Stimulated activated naive CD8-positive, alpha-beta T cell treated with anti-CD3 and anti-CD28 coated beads, Interleukin-15, amount 100 ng/mL, for 72 hours (primary cell): ENCODE measurements around the gene GPR15LG.
"Not testable (repeated sequence)": the region's sequence is repeated elsewhere in the genome, so short reads cannot be mapped to it uniquely, and the experiment has no call there.

Source experiments
- ATAC-seq: fragments of 150-1000 bp; cut with Tn5 transposase; 2 replicates; pipeline ENCODE4 v1.10.0; 2021; ENCODE audit warnings: mild to moderate bottlenecking, moderate library complexity
- DNase-seq, 2 donors: peaks; one replicate each; pipeline ENCODE4 v3.0.0; 2021 to 2022
- H3K27ac Mint-ChIP-seq, 2 donors: one replicate each; pipeline ENCODE4 v1.8.0; 2022; ENCODE audit warnings: mild to moderate bottlenecking in 2 of 2, mixed read lengths in 2 of 2, moderate library complexity in 2 of 2
- H3K27me3 Mint-ChIP-seq: one replicate; pipeline ENCODE4 v1.8.0; 2022; ENCODE audit warnings: mixed read lengths
- H3K4me1 Mint-ChIP-seq: one replicate; pipeline ENCODE4 v1.8.0; 2022; ENCODE audit warnings: mild to moderate bottlenecking, mixed read lengths
- H3K4me3 Mint-ChIP-seq, 2 donors: one replicate each; pipeline ENCODE4 v1.8.0; 2022; ENCODE audit warnings: mild to moderate bottlenecking in 2 of 2, mixed read lengths in 2 of 2, moderate library complexity in 1 of 2
- H3K9me3 Mint-ChIP-seq, 2 donors: one replicate each; pipeline ENCODE4 v1.8.0; 2022; ENCODE audit warnings: mixed read lengths in 2 of 2

The GPR15LG gene

DNA sequence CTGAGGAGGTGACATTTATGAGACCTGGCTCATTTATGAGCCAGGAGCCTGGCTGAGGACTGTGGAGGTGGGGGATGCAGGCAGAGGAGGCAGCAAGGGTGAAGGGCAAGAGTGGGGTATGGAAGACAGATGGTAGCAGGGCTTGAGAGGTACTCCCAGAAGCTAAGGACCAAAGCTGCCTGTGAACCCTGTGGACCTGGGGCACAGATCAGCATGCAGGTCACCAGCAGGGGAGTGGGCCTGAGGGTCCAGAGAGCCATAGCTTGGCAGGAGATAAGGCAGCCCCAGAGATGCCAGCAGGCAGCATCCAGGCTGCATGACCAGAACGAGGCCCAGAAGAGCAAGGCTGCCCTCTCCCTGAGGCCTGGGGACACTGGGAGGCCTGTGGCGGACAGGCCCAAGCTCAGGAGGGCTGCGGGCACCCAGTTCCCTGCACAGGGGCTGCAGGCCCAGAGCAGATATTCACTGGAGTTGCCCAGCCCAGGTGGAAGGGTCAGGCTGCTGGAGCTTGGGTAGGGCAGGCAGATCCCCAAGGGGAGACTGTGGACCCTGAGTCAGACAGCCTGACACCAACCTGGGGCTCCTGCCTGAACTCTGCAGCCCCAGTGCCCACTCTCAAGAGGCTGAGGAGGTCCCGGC, 3.4 kb downstream of the GPR15LG start:
- H3K4me1 Mint-ChIP-seq = no peaks in the 10 kb centered on the region
- H3K4me3 Mint-ChIP-seq = peak overlapping the region in 1 of 2 donors; percentile 9
- H3K27ac Mint-ChIP-seq = peak overlapping the region; percentile 78 to 86
- H3K27me3 Mint-ChIP-seq = no peaks in the 10 kb centered on the region
- DNase-seq (no peak), ATAC-seq (peak; percentile 24)
- no peaks in the 10 kb centered on the region for H3K9me3 Mint-ChIP-seq

DNA sequence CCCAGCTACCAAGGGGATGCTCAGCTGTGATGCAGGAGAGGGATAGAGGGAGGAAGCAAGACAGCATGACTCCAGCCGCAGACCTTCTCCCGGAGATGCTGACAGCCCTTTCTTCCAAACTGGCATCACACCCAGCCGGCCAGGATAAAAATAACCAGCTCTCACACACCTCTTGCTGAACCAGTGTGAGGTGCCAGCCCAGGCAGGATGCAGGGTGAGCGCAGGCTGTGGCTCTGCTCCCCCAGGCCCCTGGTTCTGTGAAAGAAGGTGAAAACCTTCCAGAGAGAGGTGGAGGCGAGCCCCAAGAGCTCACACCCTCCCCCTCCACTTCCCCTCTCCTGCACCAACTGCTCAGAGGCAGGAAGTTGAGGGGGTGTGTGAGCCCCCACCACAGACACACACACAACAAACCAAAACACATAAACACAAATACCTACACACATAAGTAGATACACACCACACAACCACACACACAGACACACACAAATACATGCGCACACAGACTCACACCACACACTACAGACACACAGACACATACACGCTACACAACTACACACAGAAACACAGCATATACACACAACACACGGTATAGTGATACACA, 4.0 kb downstream of the GPR15LG start:
- DNase-seq (peak; percentile 34 to 40), ATAC-seq (peak; percentile 88)
- H3K4me3 Mint-ChIP-seq = no peak overlapping the region
- no peak overlapping the region for H3K27ac Mint-ChIP-seq
- no peaks in the 10 kb centered on the region for H3K9me3 Mint-ChIP-seq
- no peaks in the 10 kb centered on the region for H3K27me3 Mint-ChIP-seq
- H3K4me1 Mint-ChIP-seq = no peaks in the 10 kb centered on the region

DNA sequence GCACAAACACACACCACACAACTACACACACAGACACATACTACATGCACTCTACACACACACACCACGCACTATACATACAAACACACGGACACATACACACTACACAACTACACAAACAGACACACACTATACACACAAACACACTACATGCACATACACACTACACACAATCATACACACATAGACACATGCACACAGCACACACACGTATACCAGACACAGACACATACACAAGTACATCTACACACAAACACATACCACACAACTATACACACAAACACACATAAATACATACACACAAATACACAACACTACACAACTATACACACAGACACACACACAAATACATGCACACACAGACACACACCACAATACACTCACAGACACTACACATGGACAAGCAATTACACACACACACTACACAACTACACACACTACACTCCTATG, 4.6 kb downstream of the GPR15LG start:
- Mint-ChIP-seq H3K27ac (no peak overlapping the region), H3K27me3 (no peaks in the 10 kb centered on the region), H3K9me3 (no peaks in the 10 kb centered on the region), H3K4me3 (no peak overlapping the region), H3K4me1 (no peaks in the 10 kb centered on the region)
- ATAC-seq = no peak
- DNase-seq = no peak

DNA sequence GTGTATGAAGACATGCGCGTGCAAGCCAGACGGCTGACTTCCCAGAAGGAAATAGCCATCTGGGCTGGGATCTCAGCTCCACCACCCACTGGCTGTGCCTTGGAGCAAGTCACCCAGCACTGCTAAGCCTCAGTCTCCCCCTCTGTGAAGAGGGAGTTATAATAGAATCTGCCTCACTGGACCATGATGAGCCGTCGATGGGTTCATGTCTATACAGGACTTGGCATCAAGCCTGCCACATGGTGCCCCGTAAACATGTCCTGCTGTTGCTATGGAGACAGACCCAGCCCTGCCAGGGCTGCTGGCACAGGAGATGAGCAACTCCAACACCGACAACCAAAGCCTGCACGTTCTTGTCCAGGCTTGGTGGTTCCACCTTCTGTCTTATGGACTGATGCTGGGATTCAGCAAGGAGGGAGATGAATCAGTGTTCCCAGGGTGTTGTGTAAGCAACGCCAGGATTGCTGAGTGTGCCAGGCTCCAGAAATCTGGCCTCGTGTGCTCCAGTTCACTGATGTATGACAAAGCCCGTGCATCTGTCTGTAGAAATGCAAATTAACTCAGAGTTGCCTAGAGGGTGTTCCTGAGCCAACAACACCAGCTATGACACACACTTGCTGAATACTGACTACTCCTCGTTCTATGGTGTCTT, 5.6 kb downstream of the GPR15LG start:
- DNase-seq = no peak
- H3K27ac Mint-ChIP-seq = no peak overlapping the region
- ATAC-seq = peak; percentile 44
- H3K4me1 Mint-ChIP-seq = no peaks in the 10 kb centered on the region
- no peaks in the 10 kb centered on the region for H3K9me3 Mint-ChIP-seq
- H3K4me3 Mint-ChIP-seq = no peak overlapping the region
- H3K27me3 Mint-ChIP-seq = no peaks in the 10 kb centered on the region

DNA sequence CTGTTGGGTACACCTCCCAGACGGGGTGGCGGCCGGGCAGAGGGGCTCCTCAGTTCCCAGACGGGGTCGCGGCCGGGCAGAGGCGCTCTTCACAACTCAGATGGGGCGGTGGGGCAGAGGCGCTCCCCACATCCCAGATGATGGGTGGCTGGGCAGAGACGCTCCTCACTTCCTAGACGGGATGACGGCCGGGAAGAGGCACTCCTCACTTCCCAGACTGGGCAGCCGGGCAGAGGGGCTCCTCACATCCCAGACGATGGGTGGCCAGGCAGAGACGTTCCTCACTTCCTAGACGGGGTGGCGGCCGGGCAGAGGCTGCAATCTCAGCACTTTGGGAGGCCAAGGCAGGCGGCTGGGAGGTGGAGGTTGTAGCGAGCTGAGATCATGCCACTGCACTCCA, 6.8 kb downstream of the GPR15LG start:
- not testable (repeated sequence) for H3K4me1 Mint-ChIP-seq, H3K27ac Mint-ChIP-seq, H3K9me3 Mint-ChIP-seq, DNase-seq, ATAC-seq, H3K4me3 Mint-ChIP-seq, H3K27me3 Mint-ChIP-seq

DNA sequence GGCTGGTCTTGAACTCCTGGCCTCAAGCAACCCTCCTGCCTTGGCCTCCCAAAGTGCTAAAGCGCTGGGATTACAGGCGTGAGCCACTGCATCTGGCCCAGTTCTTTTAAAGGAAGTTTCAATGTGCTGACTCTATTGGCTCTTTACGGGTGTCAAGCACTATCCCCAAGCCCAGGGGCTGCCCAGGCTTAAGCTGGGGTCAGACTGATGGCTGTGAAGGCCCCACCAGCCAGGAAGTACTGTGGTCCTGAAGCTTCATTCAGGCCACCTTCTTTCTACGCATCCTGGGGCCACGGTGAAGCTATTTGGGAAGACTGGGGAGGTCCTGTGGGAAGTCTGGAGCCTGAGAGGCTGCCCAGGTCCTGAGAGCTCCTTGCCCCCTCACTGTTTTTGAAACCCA, 8.0 kb downstream of the GPR15LG start:
- Mint-ChIP-seq H3K4me1 (peaks cover 5% of the 10 kb centered on the region), H3K27ac (no peak overlapping the region), H3K27me3 (no peaks in the 10 kb centered on the region), H3K9me3 (no peaks in the 10 kb centered on the region), H3K4me3 (no peak overlapping the region)
- DNase-seq (no peak), ATAC-seq (no peak)

DNA sequence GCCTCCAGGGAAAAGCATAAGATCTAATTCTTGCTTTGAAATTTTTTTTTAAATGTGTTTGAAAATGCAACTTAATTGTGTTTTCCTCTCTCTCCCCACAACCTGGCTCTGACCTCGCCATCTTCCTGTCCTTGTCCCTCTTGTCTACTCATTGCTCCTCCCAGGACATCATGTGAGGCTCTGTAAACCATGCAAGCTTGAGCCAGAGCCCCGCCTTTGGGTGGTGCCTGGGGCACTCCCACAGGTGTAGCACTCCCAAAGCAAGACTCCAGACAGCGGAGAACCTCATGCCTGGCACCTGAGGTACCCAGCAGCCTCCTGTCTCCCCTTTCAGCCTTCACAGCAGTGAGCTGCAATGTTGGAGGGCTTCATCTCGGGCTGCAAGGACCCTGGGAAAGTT, 10.9 kb downstream of the GPR15LG start:
- H3K27me3 Mint-ChIP-seq = no peaks in the 10 kb centered on the region
- ATAC-seq = no peak
- DNase-seq = no peak
- no peak overlapping the region for H3K27ac Mint-ChIP-seq
- H3K4me3 Mint-ChIP-seq = no peak overlapping the region
- no peaks in the 10 kb centered on the region for H3K9me3 Mint-ChIP-seq
- peaks cover 5% of the 10 kb centered on the region for H3K4me1 Mint-ChIP-seq

DNA sequence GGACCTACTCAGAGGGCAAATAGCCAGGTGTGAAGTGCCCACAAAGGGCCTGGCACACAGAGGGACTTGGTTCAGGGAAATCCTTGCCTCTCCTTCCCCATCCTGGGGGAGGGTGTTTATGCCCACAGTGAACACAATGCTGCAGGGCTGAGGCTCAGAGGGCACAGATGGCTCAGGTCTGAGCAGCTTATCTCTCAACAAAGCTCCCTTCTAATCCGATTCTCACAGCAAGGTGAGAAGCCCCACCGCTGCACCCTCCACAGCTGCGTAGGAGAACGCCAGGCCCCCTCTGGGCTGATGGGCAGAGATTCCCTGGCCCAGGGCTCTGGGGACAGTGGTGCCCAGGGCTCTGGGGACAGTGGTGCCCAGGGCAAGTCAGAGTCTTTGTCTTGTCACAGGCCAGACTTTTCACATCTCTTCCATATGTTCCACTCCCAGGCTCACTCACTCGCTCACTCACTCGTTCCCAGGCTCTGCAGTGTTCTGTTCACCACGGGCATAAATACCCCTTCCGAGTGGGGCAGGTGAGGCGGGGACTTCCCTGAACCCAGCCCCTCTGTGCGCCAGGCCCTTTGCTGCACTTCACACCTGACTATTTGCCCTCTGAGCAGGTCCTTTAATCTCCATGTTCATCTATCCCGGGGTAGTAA, 12.1 kb downstream of the GPR15LG start:
- no peaks in the 10 kb centered on the region for H3K9me3 Mint-ChIP-seq
- ATAC-seq (peak; percentile 17), DNase-seq (no peak)
- peaks cover 11% of the 10 kb centered on the region for H3K4me1 Mint-ChIP-seq
- no peak overlapping the region for H3K27ac Mint-ChIP-seq
- H3K4me3 Mint-ChIP-seq = no peak overlapping the region
- no peaks in the 10 kb centered on the region for H3K27me3 Mint-ChIP-seq

DNA sequence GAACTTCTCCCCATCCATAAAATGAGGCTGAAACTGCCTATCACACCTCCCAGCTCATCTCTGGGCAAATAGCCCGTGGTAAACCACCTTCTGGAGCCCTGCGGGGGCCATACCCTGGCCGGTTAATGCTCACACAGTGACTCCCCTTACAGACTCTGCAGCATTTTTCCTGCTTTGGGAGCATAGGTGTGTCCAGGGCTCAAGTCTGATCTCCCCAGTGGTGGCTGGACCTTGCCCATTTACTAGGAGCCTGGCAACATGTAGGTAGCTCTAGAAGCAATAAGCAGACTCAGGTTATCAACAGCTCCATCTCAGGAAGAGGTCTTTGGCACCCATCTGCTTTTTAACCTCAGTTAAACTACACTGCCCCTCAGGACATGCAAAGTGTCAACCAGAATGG, 15.2 kb downstream of the GPR15LG start:
- DNase-seq (no peak), ATAC-seq (no peak)
- H3K27me3 Mint-ChIP-seq = peaks cover 10% of the 10 kb centered on the region
- peaks cover 20% of the 10 kb centered on the region for H3K4me1 Mint-ChIP-seq
- no peak overlapping the region for H3K4me3 Mint-ChIP-seq
- H3K9me3 Mint-ChIP-seq = no peaks in the 10 kb centered on the region
- no peak overlapping the region for H3K27ac Mint-ChIP-seq

DNA sequence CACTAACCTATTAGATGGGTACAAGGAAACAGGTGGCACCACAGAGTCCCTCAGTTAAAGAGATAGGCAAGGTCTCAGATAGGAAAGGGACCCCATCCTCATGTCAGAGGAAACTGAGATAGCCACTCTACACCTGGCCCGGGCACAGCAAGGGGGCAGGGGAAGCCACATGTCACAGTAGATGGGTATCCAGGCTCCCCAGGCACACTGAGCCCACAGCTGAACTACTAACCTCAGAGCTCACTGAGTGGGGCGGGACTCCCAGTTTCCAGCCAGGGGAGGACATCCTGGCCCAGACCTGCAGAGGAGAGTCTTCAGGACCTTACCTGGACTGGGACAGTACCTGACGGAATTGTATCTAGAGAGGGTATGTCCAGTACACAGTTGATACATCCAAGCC, 17.0 kb downstream of the GPR15LG start:
- no peak for ATAC-seq

DNA sequence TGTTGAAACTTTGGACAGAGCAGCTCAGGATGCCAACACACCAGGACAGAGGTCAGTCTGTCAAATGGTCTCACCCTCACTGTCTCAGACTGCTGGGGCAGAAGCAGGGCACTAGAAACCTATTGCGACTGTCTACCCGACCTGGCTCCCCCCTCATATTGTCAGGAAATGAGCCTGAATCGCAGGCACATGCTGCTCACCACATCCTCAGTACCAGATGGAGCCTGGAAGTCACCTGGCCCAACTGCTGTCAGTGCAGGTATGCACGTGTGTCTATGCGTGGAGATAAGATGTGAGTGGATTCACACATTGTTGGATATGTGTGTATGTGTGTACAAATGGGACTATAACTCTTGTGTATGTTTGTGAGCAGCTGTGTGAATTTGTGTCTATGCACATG, 17.5 kb downstream of the GPR15LG start:
- Mint-ChIP-seq H3K27me3 (peaks cover 32% of the 10 kb centered on the region), H3K9me3 (no peaks in the 10 kb centered on the region), H3K4me1 (peaks cover 14% of the 10 kb centered on the region), H3K4me3 (no peak overlapping the region), H3K27ac (peak overlapping the region in 1 of 2 donors; percentile 15)
- DNase-seq (no peak), ATAC-seq (no peak)

More for the DNA sequence above, 17.0 kb downstream of the GPR15LG start:
- no peak for DNase-seq
- Mint-ChIP-seq H3K27me3 (peaks cover 28% of the 10 kb centered on the region), H3K4me3 (no peak overlapping the region), H3K27ac (no peak overlapping the region), H3K4me1 (peaks cover 14% of the 10 kb centered on the region), H3K9me3 (no peaks in the 10 kb centered on the region)

DNA sequence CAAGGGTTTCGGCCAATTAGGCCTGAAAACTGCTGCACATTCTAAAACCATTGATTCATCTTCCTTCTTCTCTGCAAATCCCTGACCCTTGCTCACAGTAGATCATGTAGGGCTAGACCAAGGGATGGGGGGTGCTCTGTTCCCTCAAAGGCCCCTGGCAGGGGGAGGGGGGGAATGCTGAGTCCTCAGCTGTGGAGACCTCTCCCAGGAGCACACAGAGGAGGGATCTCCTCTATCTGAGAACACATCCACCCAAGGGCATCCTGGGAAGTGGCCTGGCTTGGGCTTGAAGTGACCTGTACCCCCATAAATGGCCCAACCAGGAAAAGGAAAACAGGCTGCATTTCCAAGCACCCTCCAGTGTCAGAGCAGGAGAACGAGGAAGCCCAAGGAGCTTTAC, 19.7 kb downstream of the GPR15LG start:
- DNase-seq (no peak), ATAC-seq (no peak)
- Mint-ChIP-seq H3K27me3 (peaks cover 46% of the 10 kb centered on the region), H3K27ac (no peak overlapping the region), H3K9me3 (no peaks in the 10 kb centered on the region), H3K4me3 (no peak overlapping the region), H3K4me1 (peaks cover 14% of the 10 kb centered on the region)

DNA sequence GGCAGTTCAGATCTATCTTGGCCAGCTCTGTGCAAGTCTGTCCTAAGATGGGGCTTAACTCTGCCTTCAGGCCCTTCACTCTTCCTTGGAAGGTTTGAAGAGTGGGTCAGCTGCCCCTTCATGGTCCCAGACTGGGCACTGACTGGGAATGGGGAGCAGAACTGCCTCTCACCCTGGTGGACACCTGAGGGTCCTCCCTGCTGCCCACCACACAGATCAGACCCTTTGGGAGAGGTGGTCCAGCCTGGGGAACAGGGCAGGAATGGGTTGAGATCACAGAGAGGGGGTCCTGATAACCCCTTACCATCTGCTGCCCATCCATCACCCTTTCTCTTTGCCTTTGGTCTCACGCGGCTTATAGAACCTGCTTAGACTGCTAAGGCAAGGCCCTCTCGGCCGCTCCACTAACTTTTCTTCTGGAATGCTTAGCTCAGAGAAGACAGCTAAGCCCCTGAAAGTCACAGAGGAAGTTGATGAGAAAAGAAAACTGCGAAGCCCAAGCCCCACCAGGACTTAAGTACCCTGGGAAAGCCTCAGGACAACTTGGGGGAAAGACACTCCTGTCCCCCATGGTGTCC, 20.3 kb downstream of the GPR15LG start:
- no peak for ATAC-seq
- Mint-ChIP-seq H3K4me1 (peaks cover 14% of the 10 kb centered on the region), H3K4me3 (peak overlapping the region; percentile 19 to 77), H3K27me3 (peaks cover 46% of the 10 kb centered on the region), H3K27ac (no peak overlapping the region), H3K9me3 (no peaks in the 10 kb centered on the region)
- DNase-seq = no peak

DNA sequence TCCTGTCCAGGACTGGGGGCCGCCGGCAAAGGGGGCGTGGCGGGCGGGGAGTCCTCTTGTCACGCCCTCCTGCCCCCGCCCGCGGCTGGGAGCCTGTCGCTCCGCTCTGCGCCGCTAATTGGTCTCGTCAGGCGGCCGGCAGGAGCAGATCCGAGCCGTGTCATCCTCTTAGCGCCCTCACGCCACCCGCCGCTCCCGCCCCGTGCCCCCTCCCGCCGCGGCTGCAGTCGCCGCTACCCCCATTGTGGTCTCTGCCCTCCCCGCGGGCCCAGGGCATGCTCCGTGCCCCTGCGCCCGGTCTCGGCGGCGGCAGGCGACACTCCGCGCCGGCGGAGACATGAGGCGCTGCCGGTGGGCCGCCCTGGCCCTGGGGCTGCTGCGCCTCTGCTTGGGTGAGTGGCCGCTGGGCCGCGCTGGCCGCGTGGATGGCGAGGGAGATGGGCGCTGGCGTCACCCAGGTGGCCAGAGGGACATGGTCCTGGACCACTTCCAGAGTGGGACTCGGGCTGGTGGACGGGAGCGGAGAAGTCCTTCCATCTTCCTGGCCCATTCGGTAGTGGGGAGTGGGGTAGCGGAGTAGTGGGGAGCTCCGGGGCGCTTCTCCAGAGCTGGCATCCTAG, 20.9 kb downstream of the GPR15LG start, which contains the start of gene CDHR1:
Gene CDHR1 (plus strand): TSS at position 114 of the 620 bp plus-strand sequence. CDS start 224 bp downstream, at position 338.
- H3K27me3 Mint-ChIP-seq = peaks cover 46% of the 10 kb centered on the region
- no peaks in the 10 kb centered on the region for H3K9me3 Mint-ChIP-seq
- peak; percentile 32 to 49 for DNase-seq
- H3K27ac Mint-ChIP-seq = no peak within 1 kb of the TSS
- ATAC-seq = peak; percentile 71
- H3K4me1 Mint-ChIP-seq = peaks cover 14% of the 10 kb centered on the region
- H3K4me3 Mint-ChIP-seq = peak within 1 kb of the TSS; percentile 42 to 77
